Central memory CD8-positive, alpha-beta T cell (primary cell): ENCODE measurements around the gene FHIT.

Experiments
- ATAC-seq: fragments of 150-1000 bp; cut with Tn5 transposase; replicated peaks from 2 replicates; pipeline ENCODE4 v1.10.0; 2022; ENCODE audit warnings: mild to moderate bottlenecking, moderate FRiP score, moderate number of reproducible peaks; ENCODE audit not compliant: poor library complexity, severe bottlenecking; ENCODE audit errors: extremely low read depth
- DNase-seq, 2 donors: peaks; one replicate each; pipeline ENCODE4 v3.0.0; 2021; ENCODE audit warnings: low spot score in 2 of 2
- H3K27ac Mint-ChIP-seq: one replicate; pipeline ENCODE4 v1.8.0; 2022; ENCODE audit warnings: low read depth, mild to moderate bottlenecking, moderate library complexity, mixed read lengths
- H3K27me3 Mint-ChIP-seq: one replicate; pipeline ENCODE4 v1.8.0; 2022; ENCODE audit warnings: mixed read lengths
- H3K36me3 Mint-ChIP-seq: one replicate; pipeline ENCODE4 v1.8.0; 2022; ENCODE audit warnings: mild to moderate bottlenecking, moderate library complexity, mixed read lengths; ENCODE audit not compliant: insufficient read depth
- H3K4me1 Mint-ChIP-seq: one replicate; pipeline ENCODE4 v1.8.0; 2022; ENCODE audit warnings: mixed read lengths
- H3K4me3 Mint-ChIP-seq: one replicate; pipeline ENCODE4 v1.8.0; 2022; ENCODE audit warnings: mild to moderate bottlenecking, moderate library complexity, mixed read lengths
- H3K9me3 Mint-ChIP-seq: one replicate; pipeline ENCODE4 v1.8.0; 2022; ENCODE audit warnings: mixed read lengths

The FHIT gene

GRCh38 chr3:60475096-60475495, 776.2 kb downstream of the FHIT start:
- no peaks in the 10 kb centered on the region for H3K36me3 Mint-ChIP-seq
- H3K27ac Mint-ChIP-seq, result no peak overlapping the region
- no peak for DNase-seq
- peaks cover 3% of the 10 kb centered on the region for H3K27me3 Mint-ChIP-seq
- no peak overlapping the region for H3K4me3 Mint-ChIP-seq
- no peak for ATAC-seq
- no peaks in the 10 kb centered on the region for H3K4me1 Mint-ChIP-seq
- H3K9me3 Mint-ChIP-seq, result peaks cover under 1% of the 10 kb centered on the region

- Mint-ChIP-seq H3K27ac (no peak overlapping the region), H3K27me3 (peaks cover 37% of the 10 kb centered on the region), H3K4me3 (no peak overlapping the region), H3K9me3 (peaks cover 16% of the 10 kb centered on the region), H3K36me3 (no peaks in the 10 kb centered on the region), H3K4me1 (no peaks in the 10 kb centered on the region)
- DNase-seq (no peak), ATAC-seq (no peak)
Measured at GRCh38 chr3:60469481-60469880, 781.8 kb downstream of the FHIT start.

- Mint-ChIP-seq H3K36me3 (no peaks in the 10 kb centered on the region), H3K4me1 (no peaks in the 10 kb centered on the region), H3K27me3 (peaks cover 32% of the 10 kb centered on the region), H3K4me3 (no peak overlapping the region), H3K27ac (no peak overlapping the region), H3K9me3 (peaks cover 7% of the 10 kb centered on the region)
- DNase-seq (no peak), ATAC-seq (no peak)
Measured at GRCh38 chr3:60463685-60464084, 787.6 kb downstream of the FHIT start.

- Mint-ChIP-seq H3K4me3 (no peak overlapping the region), H3K36me3 (no peaks in the 10 kb centered on the region), H3K9me3 (peaks cover 7% of the 10 kb centered on the region), H3K27me3 (peaks cover 18% of the 10 kb centered on the region), H3K27ac (no peak overlapping the region), H3K4me1 (no peaks in the 10 kb centered on the region)
- ATAC-seq, result no peak
- no peak for DNase-seq
Measured at GRCh38 chr3:60461267-60461666, 790.0 kb downstream of the FHIT start.

- Mint-ChIP-seq H3K9me3 (no peaks in the 10 kb centered on the region), H3K4me1 (no peaks in the 10 kb centered on the region), H3K27me3 (peaks cover 7% of the 10 kb centered on the region), H3K27ac (no peak overlapping the region), H3K36me3 (peaks cover 2% of the 10 kb centered on the region), H3K4me3 (no peak overlapping the region)
- DNase-seq (no peak), ATAC-seq (no peak)
Measured at GRCh38 chr3:60456180-60456579, 795.1 kb downstream of the FHIT start.

GRCh38 chr3:60453326-60453725, 797.9 kb downstream of the FHIT start:
- Mint-ChIP-seq H3K27ac (no peak overlapping the region), H3K4me3 (no peak overlapping the region)
- ATAC-seq, result no peak

GRCh38 chr3:60448696-60449095, 802.6 kb downstream of the FHIT start:
- DNase-seq (no peak), ATAC-seq (no peak)
- Mint-ChIP-seq H3K9me3 (no peaks in the 10 kb centered on the region), H3K4me3 (no peak overlapping the region), H3K27me3 (no peaks in the 10 kb centered on the region), H3K4me1 (no peaks in the 10 kb centered on the region), H3K36me3 (no peaks in the 10 kb centered on the region), H3K27ac (no peak overlapping the region)

More at GRCh38 chr3:60453326-60453725, 797.9 kb downstream of the FHIT start:
- Mint-ChIP-seq H3K27me3 (peaks cover 7% of the 10 kb centered on the region), H3K36me3 (peaks cover 2% of the 10 kb centered on the region), H3K9me3 (no peaks in the 10 kb centered on the region), H3K4me1 (no peaks in the 10 kb centered on the region)
- DNase-seq, result no peak

- ATAC-seq (no peak), DNase-seq (no peak)
- Mint-ChIP-seq H3K4me1 (no peaks in the 10 kb centered on the region), H3K27me3 (peaks cover under 1% of the 10 kb centered on the region), H3K4me3 (no peak overlapping the region), H3K27ac (no peak overlapping the region), H3K36me3 (no peaks in the 10 kb centered on the region), H3K9me3 (no peaks in the 10 kb centered on the region)
Measured at GRCh38 chr3:60445446-60445845, 805.8 kb downstream of the FHIT start.

- H3K36me3 Mint-ChIP-seq, result no peaks in the 10 kb centered on the region
- peaks cover 2% of the 10 kb centered on the region for H3K9me3 Mint-ChIP-seq
- no peak overlapping the region for H3K4me3 Mint-ChIP-seq
- no peak overlapping the region for H3K27ac Mint-ChIP-seq
- DNase-seq, result no peak
- no peaks in the 10 kb centered on the region for H3K4me1 Mint-ChIP-seq
- peaks cover 6% of the 10 kb centered on the region for H3K27me3 Mint-ChIP-seq
- ATAC-seq, result no peak
Measured at GRCh38 chr3:60444898-60445437, 806.3 kb downstream of the FHIT start.

- Mint-ChIP-seq H3K27me3 (peaks cover 13% of the 10 kb centered on the region), H3K27ac (no peak overlapping the region), H3K4me1 (no peaks in the 10 kb centered on the region), H3K9me3 (peaks cover 4% of the 10 kb centered on the region), H3K36me3 (no peaks in the 10 kb centered on the region), H3K4me3 (no peak overlapping the region)
- DNase-seq (no peak), ATAC-seq (no peak)
Measured at GRCh38 chr3:60440869-60441268, 810.4 kb downstream of the FHIT start.

GRCh38 chr3:60435941-60436650, 815.2 kb downstream of the FHIT start:
- Mint-ChIP-seq H3K36me3 (no peaks in the 10 kb centered on the region), H3K9me3 (peaks cover 4% of the 10 kb centered on the region), H3K27ac (no peak overlapping the region), H3K27me3 (peaks cover 13% of the 10 kb centered on the region), H3K4me1 (no peaks in the 10 kb centered on the region), H3K4me3 (no peak overlapping the region)
- ATAC-seq, result no peak
- no peak for DNase-seq

GRCh38 chr3:60434950-60435349, 816.3 kb downstream of the FHIT start:
- Mint-ChIP-seq H3K27me3 (peaks cover 7% of the 10 kb centered on the region), H3K4me1 (no peaks in the 10 kb centered on the region), H3K27ac (no peak overlapping the region), H3K9me3 (peaks cover 2% of the 10 kb centered on the region), H3K36me3 (no peaks in the 10 kb centered on the region), H3K4me3 (no peak overlapping the region)
- ATAC-seq, result no peak
- DNase-seq, result no peak

- Mint-ChIP-seq H3K4me1 (no peaks in the 10 kb centered on the region), H3K27ac (no peak overlapping the region), H3K27me3 (peaks cover under 1% of the 10 kb centered on the region), H3K9me3 (no peaks in the 10 kb centered on the region), H3K36me3 (no peaks in the 10 kb centered on the region), H3K4me3 (no peak overlapping the region)
- no peak for DNase-seq
- no peak for ATAC-seq
Measured at GRCh38 chr3:60434323-60434722, 816.9 kb downstream of the FHIT start.
